HG03354 (cell line): ENCODE data around the gene LRPPRC.
"Not testable (repeated sequence)": the region's sequence is repeated elsewhere in the genome, so short reads cannot be mapped to it uniquely, and the experiment has no call there.

Experiments used
- ATAC-seq: cut with Tn5 transposase; IDR thresholded peaks from one replicate; pipeline ENCODE4 v1.9.1; 2021; ENCODE audit warnings: mild to moderate bottlenecking; ENCODE audit not compliant: unreplicated experiment, poor library complexity, severe bottlenecking

Gene LRPPRC

DNA sequence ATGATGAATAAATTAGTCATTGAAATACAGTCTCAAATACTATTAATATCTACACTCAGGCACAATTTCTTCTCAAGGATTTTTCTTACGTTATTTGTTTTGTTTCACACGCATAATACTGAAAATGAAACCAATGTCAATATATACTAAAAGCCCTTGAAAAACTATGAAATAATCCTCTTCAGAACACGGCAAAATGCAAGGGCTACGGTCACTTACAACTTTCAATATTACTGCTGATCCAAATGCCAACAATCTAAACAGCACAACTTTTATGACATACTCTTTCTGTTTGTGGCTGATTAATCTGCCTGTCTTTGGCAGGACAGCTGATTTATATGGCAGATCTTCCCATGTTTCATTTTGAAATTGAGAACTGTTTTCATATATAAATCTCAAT is 68.3 kb downstream of the LRPPRC start:
- no peak for ATAC-seq

DNA sequence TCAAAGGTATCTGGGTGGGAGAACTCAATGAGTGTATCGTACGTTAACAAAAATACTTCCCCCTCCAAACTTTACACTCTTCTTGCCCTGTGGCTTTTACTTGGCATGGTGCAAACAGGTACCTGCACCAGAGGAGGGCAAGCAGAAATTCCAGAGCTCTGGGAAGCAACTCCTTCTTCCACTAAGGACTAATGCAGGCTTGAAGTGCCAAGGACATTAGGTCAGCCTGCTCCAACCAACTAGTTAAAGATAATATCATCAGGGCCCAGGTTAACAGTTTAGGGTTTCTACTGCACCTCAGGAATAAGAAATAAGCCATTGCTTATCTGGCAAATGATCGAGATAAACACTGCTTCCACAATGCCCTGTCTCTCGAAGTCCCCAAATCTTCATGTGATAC is 70.4 kb downstream of the LRPPRC start:
- no peak for ATAC-seq

DNA sequence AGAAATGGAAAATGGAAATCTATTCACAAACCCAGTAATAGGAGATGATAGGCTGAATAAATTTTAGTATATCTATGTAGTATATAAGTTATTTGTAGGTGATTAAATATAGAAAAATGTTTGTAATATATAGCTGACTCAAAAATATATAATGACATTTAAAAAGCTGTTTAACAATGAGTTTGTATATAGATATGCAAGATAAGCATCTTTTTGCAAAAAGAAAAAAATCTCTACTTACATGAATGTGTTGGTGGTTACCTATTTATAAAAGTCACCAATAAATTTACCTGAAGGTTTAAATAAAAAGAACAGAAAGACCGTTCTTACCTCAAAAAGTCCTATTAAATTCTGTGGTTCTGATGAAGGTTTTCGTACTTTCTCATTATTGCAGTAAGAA is 71.3 kb downstream of the LRPPRC start:
- no peak for ATAC-seq

DNA sequence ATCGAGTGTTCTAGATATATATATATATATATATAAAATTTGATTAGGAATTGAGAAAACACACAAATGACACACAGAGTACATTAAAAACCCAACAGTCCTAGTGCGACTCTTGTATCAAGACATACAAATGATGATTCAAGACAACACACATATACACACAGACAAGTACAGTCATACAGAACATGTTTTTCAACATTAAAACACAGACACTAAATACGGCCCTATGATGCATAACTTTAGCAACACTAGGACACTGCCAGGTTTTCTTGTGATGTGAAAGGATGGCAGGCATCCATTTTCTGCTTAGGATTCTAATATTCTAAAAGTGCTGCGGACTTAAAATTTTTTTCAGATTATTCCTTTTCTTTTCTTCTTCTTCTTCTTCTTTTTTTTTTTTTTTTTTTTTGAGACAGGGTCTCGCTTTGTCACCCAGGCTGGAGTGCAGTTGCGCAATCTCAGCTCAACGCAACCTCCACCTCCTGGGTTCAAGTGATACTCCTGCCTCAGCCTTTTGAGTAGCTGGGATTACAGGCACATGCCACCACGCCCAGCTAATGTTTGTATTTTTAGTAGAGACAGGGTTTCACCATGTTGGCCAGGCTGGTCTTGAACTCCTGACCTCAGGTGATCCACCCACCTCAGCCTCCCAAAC is 84.5 kb downstream of the LRPPRC start:
- ATAC-seq = not testable (repeated sequence)

DNA sequence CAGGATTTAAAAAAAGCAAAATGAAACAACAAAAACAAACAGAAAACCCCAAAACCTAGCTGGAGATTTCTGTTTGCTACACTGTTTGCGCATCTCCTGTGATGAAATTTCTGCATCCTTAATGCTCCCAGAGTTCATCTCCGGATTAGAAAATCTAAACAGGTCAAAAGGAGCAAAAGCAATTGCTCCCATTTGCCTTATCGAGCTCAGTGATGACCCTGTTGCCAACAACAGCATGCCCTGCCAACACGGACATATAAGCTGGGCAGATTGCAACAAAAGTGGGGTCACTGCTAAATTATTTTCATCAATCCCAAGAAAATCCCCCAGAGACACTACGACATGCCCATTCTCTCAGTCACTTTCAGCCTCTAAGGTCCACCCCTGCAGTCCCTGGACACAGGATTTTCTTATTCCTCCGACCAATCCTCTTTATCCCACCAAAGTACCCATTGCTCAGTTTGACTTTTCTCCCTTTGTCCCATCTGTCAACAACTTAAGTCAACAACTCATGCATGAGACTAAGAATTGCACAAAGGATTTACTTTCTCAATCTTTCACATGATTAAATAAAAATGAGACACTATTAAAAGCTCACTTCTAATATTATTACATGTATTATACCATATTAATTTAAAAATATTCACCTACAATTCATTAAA is 89.2 kb downstream of the LRPPRC start:
- no peak for ATAC-seq

DNA sequence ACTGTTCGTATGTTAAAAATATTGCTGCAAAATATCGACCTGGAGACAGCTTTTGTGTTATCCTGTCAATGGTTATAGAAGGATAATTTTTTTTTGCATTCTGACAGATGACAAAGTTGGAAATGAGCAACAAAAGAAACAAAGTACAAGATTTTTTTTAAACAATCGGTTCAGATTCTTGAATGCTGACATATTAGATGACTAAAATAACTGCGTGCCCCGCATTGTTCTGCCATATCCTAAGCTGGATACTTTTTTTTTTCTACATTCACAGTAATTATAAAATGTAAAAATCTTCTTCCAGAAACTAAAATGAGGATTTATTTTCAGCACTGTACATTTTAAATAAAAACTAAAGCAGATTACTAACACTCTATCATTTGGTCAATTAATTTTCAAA is 89.9 kb downstream of the LRPPRC start:
- ATAC-seq = no peak

DNA sequence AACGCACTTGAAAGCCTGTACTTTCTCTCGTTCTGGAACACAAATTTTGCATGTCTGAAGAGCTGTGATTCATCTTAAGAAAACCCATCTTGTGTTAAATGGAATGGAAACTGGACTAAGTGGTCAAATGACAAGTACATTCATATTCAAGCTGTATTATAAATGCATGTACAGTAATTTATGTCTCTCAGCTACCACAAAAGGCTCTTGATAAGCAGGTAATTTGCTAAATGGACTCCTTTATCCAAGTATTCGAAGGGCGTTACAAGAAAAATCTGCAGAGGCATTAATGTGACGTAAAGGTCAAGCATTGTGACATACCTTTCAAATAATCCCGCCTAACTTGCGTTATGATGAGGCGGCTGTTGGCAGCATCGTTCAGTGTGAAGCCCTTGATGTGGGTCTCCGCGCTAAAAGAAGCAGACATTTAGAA is 90.4 kb downstream of the LRPPRC start:
- no peak for ATAC-seq

DNA sequence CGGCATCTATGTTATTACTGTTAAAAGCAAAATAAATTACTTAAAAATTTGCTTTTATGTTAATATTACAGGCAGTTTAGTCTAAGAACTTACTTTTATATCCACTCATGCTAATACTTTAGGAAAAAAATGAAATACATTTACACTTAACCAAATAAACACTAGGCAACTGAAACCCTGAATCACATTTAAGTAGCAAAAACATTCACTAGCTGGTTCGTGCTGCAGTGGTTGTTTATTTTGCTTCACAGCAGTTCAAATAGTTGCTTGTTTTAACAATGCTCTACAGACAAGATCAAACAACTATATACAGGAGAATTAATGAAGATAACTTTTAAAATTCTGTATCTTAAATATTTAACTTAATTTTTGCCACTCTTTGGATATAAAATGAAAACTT is 96.2 kb downstream of the LRPPRC start:
- no peak for ATAC-seq

DNA sequence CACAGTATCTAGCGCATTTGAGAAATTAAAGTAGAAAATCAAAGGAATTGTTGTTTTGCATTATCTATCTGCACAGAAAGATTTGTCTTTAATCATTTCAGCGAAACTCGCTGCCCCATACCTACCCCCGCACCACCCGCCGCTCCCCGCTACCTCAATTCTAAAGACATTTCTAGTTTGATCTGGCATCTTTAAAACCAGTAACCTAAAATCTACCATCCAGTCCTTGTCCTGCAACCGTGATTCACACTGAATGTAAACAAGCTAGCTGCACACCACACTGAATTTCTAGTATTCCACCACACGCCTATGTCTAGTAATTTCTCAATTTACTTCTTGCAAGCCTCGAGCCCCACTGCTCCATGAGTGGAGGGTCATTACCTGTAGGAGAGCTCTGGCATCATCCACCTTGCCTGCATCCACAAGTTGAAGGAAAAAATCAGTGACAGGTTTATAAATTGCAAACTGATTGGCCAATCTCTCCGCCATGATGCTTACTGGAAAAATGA is 96.9 kb downstream of the LRPPRC start:
- no peak for ATAC-seq

DNA sequence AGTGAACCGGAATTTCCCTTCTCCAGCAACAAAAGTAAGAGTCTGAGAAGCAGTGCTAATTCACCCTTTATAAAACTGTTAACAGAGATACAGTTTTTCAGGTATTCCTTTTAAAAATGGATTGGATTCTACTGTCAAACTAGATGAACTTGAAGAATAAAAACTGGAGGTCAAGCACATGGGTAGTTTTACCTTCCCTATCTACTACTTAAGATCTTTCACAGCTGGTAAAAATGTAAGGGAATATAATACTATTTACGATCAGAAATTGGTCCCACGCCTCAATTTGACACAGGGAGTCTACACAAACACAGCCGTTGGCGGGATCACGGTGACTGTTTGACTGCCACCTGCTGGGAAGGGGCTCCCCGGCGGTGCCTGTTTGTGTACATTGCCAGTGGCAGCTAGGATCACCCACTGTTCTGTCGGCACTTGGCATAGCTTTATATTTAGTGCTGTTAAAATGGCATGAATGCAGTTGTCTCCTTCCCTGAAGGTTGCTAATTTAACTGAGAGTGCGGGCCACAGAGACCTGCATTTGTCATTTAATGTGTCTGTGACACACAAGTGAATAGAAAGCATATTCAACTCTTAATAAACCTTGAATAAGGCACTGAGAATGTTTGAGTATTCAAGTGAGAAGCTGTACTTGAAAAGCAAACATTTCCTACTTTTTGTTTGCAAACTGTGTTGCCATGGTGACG is 97.5 kb downstream of the LRPPRC start:
- no peak for ATAC-seq

DNA sequence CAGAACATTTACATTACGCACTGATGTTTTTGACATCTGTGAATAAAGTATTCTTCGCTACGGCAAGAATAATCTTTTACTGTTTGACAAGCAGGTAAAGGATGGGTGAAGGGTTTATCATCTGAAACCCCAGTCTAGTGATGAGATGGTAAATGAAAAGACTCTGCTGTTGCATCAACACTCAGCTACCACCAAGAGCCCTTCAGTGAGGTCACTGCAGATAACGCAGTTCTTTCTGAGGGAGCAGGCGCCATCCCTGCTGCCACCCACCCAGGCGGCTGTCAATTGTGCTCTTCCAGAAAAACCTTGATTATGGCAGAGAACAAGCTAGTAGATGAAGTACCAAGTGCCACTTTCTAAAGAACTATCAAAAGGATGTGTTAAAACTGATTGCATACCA is 98.3 kb downstream of the LRPPRC start:
- no peak for ATAC-seq

DNA sequence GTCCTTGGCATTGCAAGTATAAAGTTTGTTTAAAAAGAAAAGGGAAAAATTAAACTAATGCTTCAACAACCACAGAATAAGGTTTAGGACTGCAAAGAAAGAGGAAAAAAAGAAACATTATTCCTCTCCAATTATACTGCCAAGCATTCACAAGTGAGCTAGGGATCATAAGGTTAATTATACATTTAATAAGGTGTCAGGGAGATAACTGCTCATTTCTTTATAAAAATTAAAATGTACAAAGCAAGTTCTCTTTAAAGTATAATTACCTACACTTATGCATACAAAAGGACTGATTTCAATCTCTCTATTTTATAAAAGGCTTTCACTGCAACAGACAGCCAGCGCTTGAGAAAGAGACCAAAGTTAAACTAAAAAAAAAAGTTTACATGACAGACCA is 98.9 kb downstream of the LRPPRC start:
- no peak for ATAC-seq

DNA sequence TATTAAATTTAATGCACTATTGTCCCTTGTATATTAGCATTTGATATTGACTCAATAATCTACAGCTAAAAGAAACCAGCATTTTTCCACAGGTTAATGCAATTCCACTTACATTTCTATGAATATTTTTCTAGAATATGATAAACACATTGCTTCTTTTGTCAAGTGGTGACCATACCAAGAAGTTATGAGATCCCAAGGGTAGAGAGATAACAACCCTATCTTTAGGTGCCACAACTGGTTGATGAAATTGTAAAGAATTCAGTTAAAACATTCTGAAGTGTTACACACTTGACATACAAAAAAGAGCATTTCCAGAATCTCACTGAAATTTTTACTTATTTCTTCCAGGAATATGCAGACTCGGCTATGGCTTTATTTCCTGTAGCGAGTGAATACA is 101.0 kb downstream of the LRPPRC start:
- ATAC-seq = no peak

DNA sequence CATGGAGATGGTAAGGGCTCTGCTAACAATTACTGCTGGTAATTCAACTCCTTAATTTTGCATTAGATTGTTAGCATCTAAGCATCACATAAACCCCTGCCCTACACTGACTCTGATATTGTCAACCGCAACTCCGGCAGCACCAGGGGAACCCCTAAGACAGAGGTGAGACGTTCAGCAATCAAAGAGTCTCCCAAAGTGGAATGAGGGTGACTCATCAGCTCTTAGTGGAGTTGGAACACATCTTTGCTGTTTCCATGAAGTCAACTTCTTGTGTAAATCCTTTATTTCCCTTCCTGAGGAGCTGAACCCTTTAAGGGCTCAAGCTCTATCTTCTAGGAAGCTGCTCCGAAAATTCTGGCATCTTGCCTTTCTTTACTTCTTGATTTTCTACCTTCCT is 104.9 kb downstream of the LRPPRC start:
- ATAC-seq = no peak

DNA sequence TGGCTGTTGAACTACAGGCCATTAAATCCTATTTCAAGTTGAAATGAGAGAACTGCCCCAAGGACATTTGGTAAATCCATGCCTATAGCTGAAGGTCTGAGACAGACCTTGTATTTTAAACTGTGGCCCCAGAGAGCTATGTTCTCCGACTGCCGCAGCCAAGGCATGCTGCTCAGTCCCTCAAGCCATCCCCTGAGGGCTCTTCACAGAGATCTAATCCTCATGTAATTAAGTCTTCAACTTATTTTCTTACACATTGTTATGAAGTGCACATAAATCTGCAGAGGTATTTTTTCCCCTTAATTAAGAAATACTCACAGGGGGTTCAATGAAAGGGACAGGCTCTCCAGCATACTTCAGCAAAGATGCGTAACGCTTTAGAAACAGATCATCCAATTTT is 106.4 kb downstream of the LRPPRC start:
- ATAC-seq = no peak

DNA sequence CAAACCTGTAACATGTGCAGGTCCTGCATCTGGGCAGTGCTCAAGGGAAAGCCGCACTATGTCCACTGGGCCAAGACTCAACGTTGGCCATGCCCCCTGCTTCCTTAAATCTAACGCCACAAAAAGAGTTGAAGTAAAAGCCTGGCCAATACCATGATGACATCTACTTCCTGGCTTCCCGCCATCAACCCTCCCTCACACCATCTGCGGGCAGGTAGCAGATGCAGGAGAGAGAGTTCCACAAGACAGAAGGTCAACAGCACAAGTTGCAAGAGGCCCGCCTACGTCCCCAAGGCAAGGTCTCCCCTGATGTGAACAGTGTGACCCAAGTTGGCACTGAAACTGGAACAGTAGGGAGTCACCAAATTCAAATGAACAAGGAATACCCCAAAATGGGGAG is 108.6 kb downstream of the LRPPRC start:
- ATAC-seq = no peak

DNA sequence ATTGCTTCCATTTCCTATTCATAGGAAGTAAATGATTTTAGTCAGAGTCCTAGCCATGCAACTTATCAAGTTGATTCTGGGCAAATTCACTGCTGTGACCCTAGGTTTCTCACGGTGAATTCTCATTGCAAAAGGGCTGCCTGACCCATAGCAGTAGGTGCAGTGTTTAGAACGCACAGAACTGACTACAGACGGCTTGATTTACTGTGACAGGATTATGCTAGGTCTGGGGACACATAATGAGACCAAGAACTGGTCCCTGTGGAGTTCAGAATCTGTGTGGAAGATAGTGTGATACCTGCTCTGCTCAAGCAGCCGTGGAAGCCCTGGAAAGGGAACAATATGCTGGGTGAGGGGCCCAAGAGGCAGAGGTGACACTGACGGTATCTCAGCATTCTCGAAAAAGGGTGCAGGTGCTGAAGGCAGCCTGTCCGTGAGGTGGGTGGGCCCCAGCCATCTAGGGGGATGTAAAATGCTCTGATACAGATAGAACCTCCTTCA is 110.6 kb downstream of the LRPPRC start:
- no peak for ATAC-seq

DNA sequence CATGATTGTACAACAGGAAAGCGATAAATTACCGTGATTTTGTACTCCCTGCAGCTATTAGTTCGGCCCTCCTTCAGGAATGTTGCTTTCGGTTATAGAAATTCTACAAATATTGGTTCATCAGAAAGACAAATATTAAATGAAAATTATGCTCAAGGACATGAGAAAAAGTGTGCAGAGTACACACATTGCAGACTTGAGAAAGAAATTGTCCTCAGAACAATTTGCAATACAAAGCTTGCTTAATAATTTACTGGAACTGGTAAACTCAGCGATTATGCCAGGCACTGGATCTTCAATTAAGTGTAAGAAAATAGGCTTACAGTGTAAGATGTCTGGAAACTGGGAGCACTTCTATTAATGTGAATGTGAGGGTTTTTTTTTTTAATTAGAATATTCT is 111.1 kb downstream of the LRPPRC start:
- no peak for ATAC-seq

DNA sequence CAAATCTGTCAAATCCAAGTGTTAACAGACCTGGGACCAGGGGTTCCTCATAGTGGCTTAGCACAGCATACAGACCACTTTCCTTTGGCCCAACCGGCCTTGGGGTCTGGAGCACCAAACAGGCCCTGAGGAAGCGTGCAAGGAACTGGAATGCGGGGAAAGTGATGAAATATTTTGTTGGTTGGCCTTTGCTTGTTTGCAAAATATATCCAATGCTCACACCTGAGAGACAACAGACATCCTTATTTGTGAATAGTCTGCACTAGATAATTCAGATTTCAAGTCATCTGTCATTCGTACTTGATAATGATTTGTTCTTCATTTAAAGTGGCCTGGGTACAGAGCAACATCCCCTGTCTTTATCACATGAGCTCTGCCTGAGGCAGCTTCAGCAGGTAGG is 113.5 kb downstream of the LRPPRC start:
- ATAC-seq = no peak

DNA sequence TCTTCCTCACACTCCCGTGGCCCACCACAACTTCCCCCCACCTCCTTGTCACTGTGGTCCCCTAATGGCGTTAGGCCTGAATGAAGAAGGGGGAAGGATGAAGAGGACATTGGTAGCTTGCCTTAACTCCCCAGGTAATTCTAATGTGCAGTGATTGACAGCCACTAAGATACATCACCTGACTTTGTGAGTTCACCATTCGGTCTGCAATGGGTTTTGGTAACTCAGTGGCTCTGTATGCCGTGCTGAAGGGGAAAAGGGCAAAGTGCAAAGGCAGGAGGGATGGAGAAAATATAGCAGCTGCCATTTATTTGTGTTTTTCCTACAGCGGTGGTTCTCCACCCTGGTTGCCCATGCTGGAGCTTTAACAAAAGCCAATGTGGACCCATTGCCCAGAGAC is 114.8 kb downstream of the LRPPRC start:
- no peak for ATAC-seq

DNA sequence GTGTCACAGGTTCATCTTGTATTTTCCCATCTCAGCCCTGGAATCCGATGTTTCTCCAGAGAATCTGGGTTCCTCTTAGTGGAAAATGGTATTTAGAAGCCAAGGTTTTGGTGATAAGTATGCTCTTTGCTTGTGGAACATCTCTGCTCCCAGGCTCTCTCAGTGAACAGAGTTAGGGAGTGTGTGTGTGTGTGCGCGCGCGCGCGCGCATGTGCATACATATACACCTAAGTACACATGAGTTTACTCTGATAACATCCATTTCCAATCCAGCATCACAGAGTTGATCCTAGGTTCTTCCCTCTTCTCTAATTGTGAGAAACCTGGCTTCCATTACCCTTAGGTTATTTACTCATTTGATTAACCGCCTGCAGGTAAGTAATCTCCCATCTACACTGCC is 115.3 kb downstream of the LRPPRC start:
- no peak for ATAC-seq
